OCI-LY1 (cell line): ENCODE data around the gene VIT.

Source experiments
- H2AFZ ChIP-seq: fragments of 200-600 bp; sonication (generic), shearing (Covaris generic); 2 replicates; pipeline ENCODE4 v1.6.0; 2014; ENCODE audit warnings: antibody characterized with exemption, mild to moderate bottlenecking, low read length
- H3F3A ChIP-seq: fragments of 200-600 bp; sonication (generic), shearing (Covaris generic); 2 replicates; pipeline ENCODE4 v1.6.0; 2014; ENCODE audit warnings: mild to moderate bottlenecking, antibody characterized with exemption, low read length, moderate library complexity; ENCODE audit not compliant: insufficient read depth
- H3K27ac ChIP-seq: fragments of 200-600 bp; sonication (generic); 2 replicates; pipeline ENCODE4 v1.5.1; 2014; ENCODE audit warnings: low read length, mixed run types, mild to moderate bottlenecking, low read depth; ENCODE audit not compliant: poor library complexity, severe bottlenecking
- H3K27me3 ChIP-seq: fragments of 200-600 bp; sonication (generic); 2 replicates; pipeline ENCODE4 v1.6.0; 2014; ENCODE audit warnings: antibody characterized with exemption, mild to moderate bottlenecking, low read length, moderate library complexity; ENCODE audit not compliant: insufficient read depth
- H3K36me3 ChIP-seq: fragments of 200-600 bp; sonication (generic); 2 replicates; pipeline ENCODE4 v1.6.1; 2014; ENCODE audit warnings: mild to moderate bottlenecking, antibody characterized with exemption, low read length, moderate library complexity, mixed read lengths; ENCODE audit not compliant: insufficient read depth
- H3K4me1 ChIP-seq: fragments of 200-600 bp; sonication (generic); 2 replicates; pipeline ENCODE4 v1.5.1; 2014; ENCODE audit warnings: mild to moderate bottlenecking, low read length, moderate library complexity; ENCODE audit not compliant: insufficient read depth, severe bottlenecking
- H3K4me2 ChIP-seq: fragments of 200-600 bp; sonication (generic), shearing (Covaris generic); 2 replicates; pipeline ENCODE4 v1.6.1; 2014; ENCODE audit warnings: low read length
- H3K4me3 ChIP-seq: fragments of 200-600 bp; sonication (generic); 2 replicates; pipeline ENCODE4 v1.5.1; 2014; ENCODE audit warnings: low read length, low read depth, mild to moderate bottlenecking, mixed read lengths; ENCODE audit not compliant: poor library complexity, severe bottlenecking
- H3K79me2 ChIP-seq: fragments of 200-600 bp; shearing (Covaris generic); 2 replicates; pipeline ENCODE4 v1.6.1; 2016; ENCODE audit warnings: mixed run types, low read length, mixed read lengths; ENCODE audit not compliant: insufficient read depth
- H3K9ac ChIP-seq: fragments of 200-600 bp; sonication (generic), shearing (Covaris generic); 2 replicates; pipeline ENCODE4 v1.6.1; 2014; ENCODE audit warnings: mild to moderate bottlenecking, low read length, mixed read lengths
- H3K9me2 ChIP-seq: fragments of 200-600 bp; sonication (generic), shearing (Covaris generic); 2 replicates; pipeline ENCODE4 v1.6.1; 2014; ENCODE audit warnings: low read depth, mild to moderate bottlenecking, low read length, mixed read lengths
- H3K9me3 ChIP-seq: fragments of 200-600 bp; shearing (Covaris generic); 2 replicates; pipeline ENCODE4 v1.6.1; 2014; ENCODE audit warnings: low read length, mixed read lengths
- H4K20me1 ChIP-seq: fragments of 200-600 bp; sonication (generic), shearing (Covaris generic); 2 replicates; pipeline ENCODE4 v1.6.0; 2016; ENCODE audit warnings: mild to moderate bottlenecking, low read length; ENCODE audit not compliant: insufficient read depth
- CTCF ChIP-seq: fragments of 200-600 bp; sonication (generic), shearing (Covaris generic); IDR thresholded peaks from 2 replicates; pipeline ENCODE4 v1.5.1; 2017; ENCODE audit warnings: mild to moderate bottlenecking, antibody characterized with exemption, low read length, moderate library complexity, mixed read lengths
- EZH2 ChIP-seq: fragments of 200-600 bp; sonication (generic), shearing (Covaris generic); IDR thresholded peaks from 2 replicates; pipeline ENCODE4 v1.8.0; 2017; ENCODE audit warnings: borderline replicate concordance, mixed run types, mild to moderate bottlenecking, antibody characterized with exemption, low read length, moderate library complexity, mixed read lengths

VIT gene

DNA sequence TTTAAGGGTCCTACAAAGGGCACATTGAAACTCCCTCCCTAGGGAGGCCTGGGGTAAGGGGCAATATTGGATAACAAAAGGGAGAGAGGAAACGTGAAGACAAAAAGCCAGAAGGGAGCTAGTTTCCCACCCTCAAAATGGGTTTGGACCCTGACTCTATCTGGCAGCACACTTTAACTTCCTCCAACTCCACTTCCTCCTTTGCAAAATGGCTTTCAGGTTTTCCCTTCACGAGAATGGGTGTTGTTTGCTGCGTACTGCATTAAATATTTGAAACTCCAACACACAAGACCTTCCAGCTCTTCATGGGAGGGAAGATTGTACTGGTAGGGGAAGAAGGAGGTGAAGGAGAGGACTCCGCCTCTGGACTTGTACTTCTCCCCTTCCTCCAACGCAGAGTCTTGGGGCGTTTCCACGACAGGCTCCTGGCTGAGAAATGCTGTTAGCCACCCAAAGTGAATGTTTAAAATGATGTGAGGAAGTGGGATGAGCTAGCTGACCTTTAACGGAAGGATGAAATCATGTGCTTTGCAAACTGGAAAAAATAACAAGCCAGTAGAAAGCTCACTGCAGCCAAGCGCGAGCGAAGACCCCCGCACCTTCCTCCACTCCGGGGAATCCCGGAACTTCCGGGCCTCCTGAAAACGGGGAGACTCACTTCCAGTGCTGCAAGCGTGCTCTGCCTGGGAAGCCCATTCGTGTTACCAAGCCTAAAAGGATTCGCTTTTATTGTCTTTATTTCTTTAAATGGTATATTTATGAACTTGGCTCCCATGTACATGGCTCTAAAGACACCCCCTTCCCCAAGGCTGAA, 85.6 kb downstream of the VIT start:
- Histone ChIP-seq H3K4me1 (no peaks in the 10 kb centered on the region), H3F3A (no peaks in the 10 kb centered on the region), H3K36me3 (no peaks in the 10 kb centered on the region), H3K9me2 (no peaks in the 10 kb centered on the region), H3K27ac (no peak overlapping the region), H3K27me3 (no peaks in the 10 kb centered on the region; the same call in 1 of the 2 replicates), H3K9me3 (no peaks in the 10 kb centered on the region), H2AFZ (no peak overlapping the region), H3K9ac (no peak overlapping the region), H3K79me2 (no peaks in the 10 kb centered on the region), H3K4me2 (no peak overlapping the region), H3K4me3 (no peak overlapping the region), H4K20me1 (no peaks in the 10 kb centered on the region)
- TF ChIP-seq CTCF (no peak), EZH2 (no peak)

DNA sequence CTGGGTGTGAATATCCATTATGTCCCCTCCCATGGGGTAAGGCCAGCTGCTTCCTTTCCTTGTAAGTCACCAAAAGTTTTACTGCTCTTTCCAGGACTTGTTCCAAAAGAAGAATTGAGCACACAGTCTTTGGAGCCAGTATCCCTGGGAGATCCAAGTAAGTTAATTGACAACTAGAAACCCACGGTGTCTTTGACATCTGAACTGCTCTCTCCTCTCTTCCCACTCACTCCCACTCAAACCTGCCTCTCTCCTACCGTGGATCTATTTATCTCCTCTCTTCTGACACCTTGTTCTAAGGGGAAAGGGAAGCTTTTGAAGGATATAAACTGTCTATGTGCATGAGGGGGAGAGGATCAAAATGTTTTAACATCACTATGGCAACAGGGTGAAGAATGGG, 86.7 kb downstream of the VIT start:
- Histone ChIP-seq H3K27me3 (no peaks in the 10 kb centered on the region; the same call in 1 of the 2 replicates), H4K20me1 (no peaks in the 10 kb centered on the region), H3K4me2 (no peak overlapping the region), H3K27ac (no peak overlapping the region), H3K36me3 (no peaks in the 10 kb centered on the region), H3K4me1 (no peaks in the 10 kb centered on the region), H2AFZ (no peak overlapping the region), H3K4me3 (no peak overlapping the region), H3F3A (no peaks in the 10 kb centered on the region), H3K9me2 (no peaks in the 10 kb centered on the region), H3K9ac (no peak overlapping the region), H3K79me2 (no peaks in the 10 kb centered on the region), H3K9me3 (no peaks in the 10 kb centered on the region)
- no peak for TF ChIP-seq EZH2

DNA sequence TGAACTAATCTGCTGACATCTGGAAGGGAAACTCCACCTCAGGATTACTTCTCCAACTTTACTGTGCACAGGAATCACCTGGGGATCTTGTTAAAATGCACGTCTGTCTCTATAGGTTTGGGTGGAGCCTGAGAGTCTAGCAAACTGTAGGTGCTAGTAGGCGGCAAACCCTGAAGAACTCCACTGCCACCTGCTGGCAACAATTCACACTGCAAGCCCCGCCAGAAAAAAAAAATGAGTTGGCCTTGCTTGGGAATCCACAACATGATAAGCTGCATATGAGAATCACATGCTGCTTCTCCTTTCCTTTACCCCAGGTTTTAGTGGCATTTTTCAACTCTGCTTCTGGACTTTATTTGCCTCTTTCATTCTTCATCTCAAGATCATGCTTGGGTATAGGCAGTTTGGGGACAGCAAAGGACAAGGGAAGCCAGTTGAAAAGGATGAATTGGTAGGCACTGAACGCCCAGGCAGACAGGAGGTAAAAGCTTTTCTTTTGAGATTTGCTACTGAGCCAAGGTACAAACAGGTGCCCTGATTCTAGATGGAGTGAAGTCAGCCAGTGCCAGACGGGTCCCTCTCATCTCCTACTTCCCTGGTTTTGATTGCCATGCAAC, 88.8 kb downstream of the VIT start:
- Histone ChIP-seq H3K4me3 (no peak overlapping the region), H3K4me2 (no peak overlapping the region), H2AFZ (no peak overlapping the region)

More for the DNA sequence above, 88.8 kb downstream of the VIT start:
- Histone ChIP-seq H3K27ac (no peak overlapping the region), H3K27me3 (no peaks in the 10 kb centered on the region; the same call in 1 of the 2 replicates), H3K36me3 (no peaks in the 10 kb centered on the region), H3K9me2 (no peaks in the 10 kb centered on the region), H3K9me3 (no peaks in the 10 kb centered on the region), H3K4me1 (no peaks in the 10 kb centered on the region), H3F3A (no peaks in the 10 kb centered on the region), H4K20me1 (no peaks in the 10 kb centered on the region), H3K79me2 (no peaks in the 10 kb centered on the region), H3K9ac (no peak overlapping the region)
- peak; percentile 97 for TF ChIP-seq CTCF
- no peak for TF ChIP-seq EZH2
